ENCODE results near the gene MMP3. TPM values are rescaled to one million over a fixed set of nuclear protein-coding genes. Genes with fewer than 3 reads are reported as not detected.

The MMP3 gene
- total RNA-seq, 4 donors from 2014 or later, result 0.84 to 520 (median 49.0) TPM

GRCh38 chr11:102837646-102838045 is 5.8 kb downstream of the MMP3 start:
- intact Hi-C loops (cut with DNase I; ENCODE audit: low total_unique reads), result no loop called here
- H3K4me3 ChIP-seq (ENCODE audit: low read depth, poor library complexity, severe bottlenecking), result no peak overlapping the region
- 80 to 89% methylated on average over 2 of the region's 2 CpGs for WGBS, 2 donors
- no peak for TF ChIP-seq POLR2A (IDR thresholded peaks at IDR 0.05)
- TF ChIP-seq, protein P1, sequence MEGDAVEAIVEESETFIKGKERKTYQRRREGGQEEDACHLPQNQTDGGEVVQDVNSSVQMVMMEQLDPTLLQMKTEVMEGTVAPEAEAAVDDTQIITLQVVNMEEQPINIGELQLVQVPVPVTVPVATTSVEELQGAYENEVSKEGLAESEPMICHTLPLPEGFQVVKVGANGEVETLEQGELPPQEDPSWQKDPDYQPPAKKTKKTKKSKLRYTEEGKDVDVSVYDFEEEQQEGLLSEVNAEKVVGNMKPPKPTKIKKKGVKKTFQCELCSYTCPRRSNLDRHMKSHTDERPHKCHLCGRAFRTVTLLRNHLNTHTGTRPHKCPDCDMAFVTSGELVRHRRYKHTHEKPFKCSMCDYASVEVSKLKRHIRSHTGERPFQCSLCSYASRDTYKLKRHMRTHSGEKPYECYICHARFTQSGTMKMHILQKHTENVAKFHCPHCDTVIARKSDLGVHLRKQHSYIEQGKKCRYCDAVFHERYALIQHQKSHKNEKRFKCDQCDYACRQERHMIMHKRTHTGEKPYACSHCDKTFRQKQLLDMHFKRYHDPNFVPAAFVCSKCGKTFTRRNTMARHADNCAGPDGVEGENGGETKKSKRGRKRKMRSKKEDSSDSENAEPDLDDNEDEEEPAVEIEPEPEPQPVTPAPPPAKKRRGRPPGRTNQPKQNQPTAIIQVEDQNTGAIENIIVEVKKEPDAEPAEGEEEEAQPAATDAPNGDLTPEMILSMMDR (IDR thresholded peaks at IDR 0.05), result no peak
- no peak for DNase-seq (ENCODE audit: low spot score in 2 of 2)

GRCh38 chr11:102837156-102837555 is 6.3 kb downstream of the MMP3 start:
- WGBS, 2 donors, result 85 to 90% methylated on average over 2 of the region's 2 CpGs
- no peak overlapping the region for H3K4me3 ChIP-seq (ENCODE audit: low read depth, poor library complexity, severe bottlenecking)
- intact Hi-C loops (cut with DNase I; ENCODE audit: low total_unique reads), result no loop called here
- no peak for DNase-seq (ENCODE audit: low spot score in 2 of 2)
- TF ChIP-seq, protein P1 (IDR thresholded peaks at IDR 0.05), result no peak
- TF ChIP-seq POLR2A (IDR thresholded peaks at IDR 0.05), result no peak

- TF ChIP-seq POLR2A (IDR thresholded peaks at IDR 0.05), result no peak
- TF ChIP-seq, protein P1 (IDR thresholded peaks at IDR 0.05), result no peak
Measured at GRCh38 chr11:102836290-102836875, 7.0 kb downstream of the MMP3 start.

DNA sequence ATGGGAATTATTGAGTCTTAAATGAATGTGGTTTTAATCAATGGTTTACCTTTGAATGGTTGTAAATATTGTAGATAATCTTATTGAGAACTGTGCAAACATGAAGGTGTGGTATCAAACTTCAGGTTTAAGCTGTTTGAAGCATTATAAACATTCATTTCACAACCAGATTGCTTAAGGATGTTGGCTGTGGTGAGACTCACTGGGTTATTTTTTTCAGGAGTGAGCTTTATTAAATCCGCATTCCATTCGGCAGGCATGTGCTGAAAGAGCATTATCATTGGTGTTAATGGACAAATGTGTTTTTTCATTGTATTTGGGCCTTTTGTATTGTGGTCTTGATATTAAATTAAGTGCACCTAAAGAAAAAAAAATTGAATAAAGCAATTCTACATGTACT is 9.7 kb downstream of the MMP3 start:
- 81 to 87% methylated on average over 2 of the region's 2 CpGs for WGBS, 2 donors
- TF ChIP-seq, protein P1 (IDR thresholded peaks at IDR 0.05), result no peak
- no peak for TF ChIP-seq POLR2A (IDR thresholded peaks at IDR 0.05)
- DNase-seq (ENCODE audit: low spot score in 2 of 2), result no peak
- intact Hi-C loops (cut with DNase I; ENCODE audit: low total_unique reads), result no loop called here
- H3K4me3 ChIP-seq (ENCODE audit: low read depth, poor library complexity, severe bottlenecking), result no peak overlapping the region

More at GRCh38 chr11:102836290-102836875, 7.0 kb downstream of the MMP3 start:
- DNase-seq (ENCODE audit: low spot score in 2 of 2), result no peak
- WGBS, 2 donors, result 48 to 49% methylated on average over 3 of the region's 3 CpGs
- intact Hi-C loops (cut with DNase I; ENCODE audit: low total_unique reads), result no loop called here
- no peak overlapping the region for H3K4me3 ChIP-seq (ENCODE audit: low read depth, poor library complexity, severe bottlenecking)

- no peak for DNase-seq (ENCODE audit: low spot score in 2 of 2)
- intact Hi-C loops (cut with DNase I; ENCODE audit: low total_unique reads), result no loop called here
- TF ChIP-seq, protein P1 (IDR thresholded peaks at IDR 0.05), result no peak
- no peak for TF ChIP-seq POLR2A (IDR thresholded peaks at IDR 0.05)
- no peak overlapping the region for H3K4me3 ChIP-seq (ENCODE audit: low read depth, poor library complexity, severe bottlenecking)
- WGBS, 2 donors, result 89 to 96% methylated on average over 7 of the region's 7 CpGs
Measured at GRCh38 chr11:102832612-102833011, 10.8 kb downstream of the MMP3 start.
